Measurements from ENCODE around the gene LY6G5B.

- TF ChIP-seq EZH2phosphoT487 (IDR thresholded peaks at IDR 0.05; ENCODE audit: borderline replicate concordance, low read depth, low read length) (no peak), CTCF (conservative IDR thresholded peaks at IDR 0.05; ENCODE audit: low read length) (no peak)
These were observed 7.1 kb downstream of the LY6G5B start for GRCh38 chr6:31676904-31677303.
